Kidney glomerular epithelial cell (primary cell): ENCODE results near the gene FAM186B.

Experiments
- DNase-seq: peaks from one replicate; lab custom pipeline; 2025; lab: John Stamatoyannopoulos, UW

FAM186B gene

DNA sequence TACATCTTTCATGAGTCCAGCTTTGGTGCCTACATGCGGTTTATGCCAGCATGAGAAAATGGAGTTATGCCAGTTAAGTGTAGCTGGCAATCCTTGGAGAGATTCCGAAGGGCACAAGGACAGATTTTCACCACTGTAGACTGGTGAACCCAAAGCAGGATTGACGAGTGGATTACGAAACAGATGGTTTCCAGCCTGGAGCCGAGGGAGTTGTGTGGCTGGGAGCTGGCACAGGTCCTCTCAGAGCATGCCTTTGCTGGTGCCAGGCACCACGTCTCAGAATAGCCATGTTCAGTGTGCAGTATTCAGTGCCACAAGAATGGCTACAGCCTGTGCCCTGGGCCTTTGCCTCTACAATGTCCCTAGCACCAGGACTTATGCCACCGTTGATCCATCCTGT, 53.4 kb downstream of the FAM186B start:
- no peak for DNase-seq

DNA sequence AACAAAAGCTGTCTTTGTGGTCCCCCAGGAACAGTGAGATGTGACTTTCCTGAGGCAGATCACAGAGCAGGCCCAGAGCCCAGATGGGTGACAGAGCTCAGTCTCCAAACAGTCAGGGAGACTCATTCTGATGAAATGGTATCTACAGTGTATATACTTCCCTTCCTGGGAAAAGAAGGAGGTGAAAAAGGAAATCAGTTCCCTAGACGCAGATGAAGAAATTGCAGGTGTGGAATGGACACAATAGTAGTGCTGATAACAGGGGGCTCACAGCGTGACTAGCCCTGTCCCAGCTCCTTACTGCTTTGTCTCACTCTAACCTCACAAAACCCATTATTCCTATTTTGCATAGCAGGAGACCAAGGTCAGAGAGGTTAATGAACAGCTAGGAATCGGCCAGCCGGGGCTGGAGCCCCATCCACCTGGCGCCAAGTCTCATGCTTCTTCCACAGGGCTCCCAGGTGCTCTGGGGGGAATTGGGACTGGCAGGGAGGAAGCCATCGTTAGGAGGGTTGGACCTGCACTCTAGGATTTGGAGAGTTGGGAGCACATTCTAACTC, 54.7 kb downstream of the FAM186B start:
- no peak for DNase-seq

GRCh38 chr12:49549735-49550692, 55.4 kb downstream of the FAM186B start:
- no peak for DNase-seq

DNA sequence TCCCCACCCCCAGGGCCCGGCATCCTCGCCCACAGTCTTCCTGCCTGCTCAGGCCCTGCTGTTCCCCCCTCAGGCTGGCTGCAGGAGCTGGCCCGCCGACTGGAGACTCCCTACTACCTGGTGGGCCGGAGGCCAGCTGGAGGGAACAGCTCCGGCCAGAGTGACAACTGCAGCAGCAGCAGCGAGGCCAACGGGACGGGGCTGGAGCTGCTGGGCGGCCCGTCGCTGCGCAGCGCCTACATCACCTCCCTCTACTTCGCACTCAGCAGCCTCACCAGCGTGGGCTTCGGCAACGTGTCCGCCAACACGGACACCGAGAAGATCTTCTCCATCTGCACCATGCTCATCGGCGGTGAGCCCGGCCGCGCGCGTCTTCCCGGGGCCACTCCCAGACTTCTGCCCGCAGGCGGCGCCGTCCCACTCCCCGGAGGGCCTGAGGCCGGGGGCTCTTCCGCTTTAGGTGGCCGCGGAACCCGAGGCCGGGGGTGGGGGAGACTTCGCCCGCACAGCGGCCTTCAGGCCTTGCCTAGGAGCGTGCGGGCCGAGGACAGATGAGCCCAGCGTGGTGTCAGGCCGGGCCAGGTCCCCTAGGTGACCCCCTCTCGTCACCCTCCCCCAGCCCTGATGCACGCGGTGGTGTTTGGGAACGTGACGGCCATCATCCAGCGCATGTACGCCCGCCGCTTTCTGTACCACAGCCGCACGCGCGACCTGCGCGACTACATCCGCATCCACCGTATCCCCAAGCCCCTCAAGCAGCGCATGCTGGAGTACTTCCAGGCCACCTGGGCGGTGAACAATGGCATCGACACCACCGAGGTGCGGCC, 56.4 kb downstream of the FAM186B start:
- no peak for DNase-seq

DNA sequence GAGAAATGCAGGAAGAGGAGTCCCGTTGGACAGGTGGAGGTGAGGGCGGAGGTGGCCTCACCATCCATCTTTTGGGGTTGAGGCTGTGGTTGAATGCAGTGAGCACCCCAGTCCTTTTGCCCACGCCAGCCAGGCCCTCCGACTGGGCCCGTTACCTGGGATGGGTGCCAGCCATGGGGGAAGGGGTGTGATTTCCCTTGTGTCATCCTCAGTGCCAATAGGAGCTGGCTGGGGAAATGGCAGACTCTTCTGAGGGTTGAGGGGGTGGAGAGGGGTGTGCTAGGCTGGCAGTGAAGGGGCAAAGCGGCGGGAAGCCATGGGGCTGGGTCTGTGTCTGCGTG, 57.0 kb downstream of the FAM186B start:
- no peak for DNase-seq

GRCh38 chr12:49547090-49547690, 58.2 kb downstream of the FAM186B start:
- DNase-seq = no peak

DNA sequence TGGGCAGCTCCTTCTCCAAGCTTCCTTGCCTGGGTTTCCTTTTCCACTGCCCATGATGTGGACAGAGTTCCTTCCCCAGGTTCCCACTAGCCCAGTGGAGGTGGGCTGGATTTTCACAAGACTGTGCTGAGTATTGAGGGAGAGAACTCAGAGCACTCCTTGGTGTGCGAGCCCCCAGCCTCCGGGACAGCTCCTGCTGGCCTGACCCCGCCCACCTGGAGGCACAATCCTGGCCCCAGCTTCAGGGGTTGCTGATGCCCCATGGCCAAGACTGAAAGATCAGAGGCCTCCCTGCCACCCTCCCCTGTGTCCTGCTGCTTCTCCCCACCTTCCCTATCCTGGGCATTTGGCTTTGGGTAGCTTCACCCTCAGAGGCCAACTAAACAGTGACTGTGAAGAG, 59.0 kb downstream of the FAM186B start:
- no peak for DNase-seq

- no peak for DNase-seq
Observed at GRCh38 chr12:49545815-49546214, 59.6 kb downstream of the FAM186B start.

DNA sequence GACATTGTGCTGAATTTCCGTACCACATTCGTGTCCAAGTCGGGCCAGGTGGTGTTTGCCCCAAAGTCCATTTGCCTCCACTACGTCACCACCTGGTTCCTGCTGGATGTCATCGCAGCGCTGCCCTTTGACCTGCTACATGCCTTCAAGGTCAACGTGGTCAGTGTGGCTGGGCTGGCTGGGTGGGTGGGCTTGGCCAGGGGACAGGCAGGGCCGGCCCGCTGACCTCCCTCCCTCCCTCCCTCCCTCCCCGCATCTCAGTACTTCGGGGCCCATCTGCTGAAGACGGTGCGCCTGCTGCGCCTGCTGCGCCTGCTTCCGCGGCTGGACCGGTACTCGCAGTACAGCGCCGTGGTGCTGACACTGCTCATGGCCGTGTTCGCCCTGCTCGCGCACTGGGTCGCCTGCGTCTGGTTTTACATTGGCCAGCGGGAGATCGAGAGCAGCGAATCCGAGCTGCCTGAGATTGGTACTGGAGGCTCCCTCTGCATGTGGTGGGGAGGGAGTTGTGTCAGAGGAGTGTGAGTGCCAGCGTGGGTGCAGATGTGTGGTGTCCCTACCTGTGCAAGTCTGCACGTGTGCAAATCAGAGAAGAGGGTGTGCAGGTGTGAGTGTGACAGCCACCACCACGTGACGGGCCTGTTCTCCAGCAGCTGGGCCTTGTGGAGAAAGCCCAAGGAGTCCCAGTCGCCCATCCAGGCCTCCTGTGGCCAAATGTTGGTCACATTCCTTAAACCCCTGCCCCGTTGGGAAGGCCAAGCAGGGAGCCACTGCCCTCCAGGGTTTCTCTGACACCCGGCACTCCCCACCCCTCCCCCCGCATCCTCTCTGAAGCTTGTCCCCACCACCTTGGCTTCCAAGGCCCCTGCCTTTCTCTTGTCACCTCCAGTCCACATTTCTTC, 61.3 kb downstream of the FAM186B start:
- no peak for DNase-seq

DNA sequence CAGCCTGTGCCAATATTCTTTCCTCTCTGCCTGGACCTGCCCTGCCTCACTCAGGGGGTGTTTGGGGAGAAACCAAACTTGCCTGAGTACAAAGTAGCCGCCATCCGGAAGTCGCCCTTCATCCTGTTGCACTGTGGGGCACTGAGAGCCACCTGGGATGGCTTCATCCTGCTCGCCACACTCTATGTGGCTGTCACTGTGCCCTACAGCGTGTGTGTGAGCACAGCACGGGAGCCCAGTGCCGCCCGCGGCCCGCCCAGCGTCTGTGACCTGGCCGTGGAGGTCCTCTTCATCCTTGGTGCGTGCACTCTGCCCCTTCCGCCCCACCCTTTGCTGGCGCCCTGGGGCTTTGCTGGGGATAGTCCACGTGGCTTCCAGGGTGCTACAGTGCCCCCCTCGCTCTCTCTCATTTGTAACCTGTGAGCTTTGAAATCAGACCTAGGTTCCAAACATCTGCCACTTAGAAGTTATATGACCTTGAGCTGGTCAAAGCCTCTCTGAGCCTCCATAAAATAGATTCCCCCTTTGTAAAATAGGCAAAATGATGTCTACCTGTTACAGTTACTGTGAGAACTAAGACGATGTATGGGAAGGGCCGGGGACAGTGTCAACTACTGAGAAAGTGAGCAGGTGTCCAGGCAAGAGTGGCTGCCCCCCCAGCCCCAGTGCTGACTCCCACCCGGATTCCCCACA, 62.1 kb downstream of the FAM186B start:
- DNase-seq = no peak

DNA sequence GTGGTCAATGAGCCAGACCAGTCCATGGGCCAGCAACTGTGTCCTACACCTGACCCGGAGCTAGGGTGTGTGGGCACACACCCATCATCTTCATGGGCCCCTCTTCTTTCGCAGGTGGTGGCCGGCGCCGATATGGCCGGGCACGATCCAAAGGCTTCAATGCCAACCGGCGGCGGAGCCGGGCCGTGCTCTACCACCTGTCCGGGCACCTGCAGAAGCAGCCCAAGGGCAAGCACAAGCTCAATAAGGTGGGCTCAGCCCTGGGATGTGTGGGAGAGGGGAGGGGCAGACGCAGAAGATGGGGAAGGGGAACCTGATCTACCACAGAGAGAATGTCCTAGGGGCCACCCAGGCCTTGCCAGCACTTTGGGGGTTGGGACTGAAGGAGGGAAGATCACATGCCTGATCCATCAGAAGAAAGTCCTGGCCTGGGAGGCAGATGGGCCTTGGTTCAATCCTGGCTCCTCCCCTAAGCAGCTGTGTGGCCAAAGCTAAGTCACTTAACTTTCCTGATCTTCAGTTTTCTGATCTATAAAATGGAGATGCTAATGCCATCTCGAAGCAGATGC, 62.8 kb downstream of the FAM186B start:
- no peak for DNase-seq

DNA sequence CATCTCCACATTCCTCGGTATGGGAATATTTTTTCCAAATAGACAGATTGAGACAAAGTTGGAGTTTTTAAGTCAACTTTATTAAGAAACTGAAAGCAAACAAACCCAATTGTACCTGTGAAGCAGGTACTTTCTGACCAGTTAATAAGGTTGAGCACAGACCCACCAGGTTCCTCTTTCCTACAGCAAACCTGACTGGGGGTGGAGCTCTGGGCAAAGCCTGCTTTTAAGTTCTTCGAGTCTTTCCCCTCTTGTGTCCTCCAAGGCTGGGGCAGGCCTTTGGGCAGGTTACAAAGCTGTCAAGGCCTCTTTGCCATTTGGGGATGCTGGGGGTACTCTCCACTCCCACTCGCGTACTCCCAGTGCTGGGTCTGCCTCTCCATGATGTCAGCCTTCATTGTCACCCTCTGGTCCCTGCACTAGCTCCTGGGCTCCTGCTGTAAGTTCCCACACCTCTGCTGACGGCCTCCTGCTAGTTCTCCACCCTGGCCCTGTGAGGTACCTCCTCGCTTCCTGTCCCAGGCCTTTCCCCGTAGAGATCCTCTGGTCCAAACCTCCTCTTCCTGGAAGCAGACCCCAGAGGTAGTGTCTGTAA, 63.4 kb downstream of the FAM186B start:
- DNase-seq = no peak

DNA sequence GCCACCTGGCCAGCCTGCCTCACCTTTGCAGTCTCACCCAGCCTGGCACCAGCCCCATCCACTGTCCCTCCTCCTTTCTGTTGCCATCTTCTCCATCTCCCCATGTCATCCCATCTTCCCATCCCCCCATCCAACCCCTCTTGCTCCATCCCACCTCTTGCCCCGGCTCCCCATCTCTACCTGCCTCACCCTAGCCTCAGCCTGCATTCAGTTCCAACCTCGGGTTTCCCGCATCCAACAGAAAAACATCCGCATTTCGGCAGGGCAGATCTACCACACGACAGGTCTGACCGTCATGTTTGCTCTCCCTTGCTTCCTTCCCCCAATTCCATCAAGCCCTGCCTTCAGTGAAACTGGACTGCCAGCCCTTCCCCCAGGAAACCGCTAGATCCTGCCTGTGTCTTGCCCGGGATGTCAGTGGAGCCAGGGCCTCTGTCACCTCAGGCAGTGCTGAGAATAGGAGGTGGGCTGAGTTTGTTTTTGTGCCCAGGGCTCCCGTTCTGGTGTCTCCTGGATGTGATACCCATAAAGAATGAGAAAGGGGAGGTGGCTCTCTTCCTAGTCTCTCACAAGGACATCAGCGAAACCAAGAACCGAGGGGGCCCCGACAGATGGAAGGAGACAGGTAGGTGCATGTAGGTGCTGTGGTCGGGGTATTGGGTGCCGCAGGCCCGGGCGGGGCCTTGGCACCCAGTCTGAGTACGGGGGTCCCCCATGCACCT, 64.1 kb downstream of the FAM186B start:
- DNase-seq = no peak

GRCh38 chr12:49540229-49541139, 65.0 kb downstream of the FAM186B start:
- no peak for DNase-seq

GRCh38 chr12:49539406-49540228, 65.8 kb downstream of the FAM186B start:
- DNase-seq = no peak

DNA sequence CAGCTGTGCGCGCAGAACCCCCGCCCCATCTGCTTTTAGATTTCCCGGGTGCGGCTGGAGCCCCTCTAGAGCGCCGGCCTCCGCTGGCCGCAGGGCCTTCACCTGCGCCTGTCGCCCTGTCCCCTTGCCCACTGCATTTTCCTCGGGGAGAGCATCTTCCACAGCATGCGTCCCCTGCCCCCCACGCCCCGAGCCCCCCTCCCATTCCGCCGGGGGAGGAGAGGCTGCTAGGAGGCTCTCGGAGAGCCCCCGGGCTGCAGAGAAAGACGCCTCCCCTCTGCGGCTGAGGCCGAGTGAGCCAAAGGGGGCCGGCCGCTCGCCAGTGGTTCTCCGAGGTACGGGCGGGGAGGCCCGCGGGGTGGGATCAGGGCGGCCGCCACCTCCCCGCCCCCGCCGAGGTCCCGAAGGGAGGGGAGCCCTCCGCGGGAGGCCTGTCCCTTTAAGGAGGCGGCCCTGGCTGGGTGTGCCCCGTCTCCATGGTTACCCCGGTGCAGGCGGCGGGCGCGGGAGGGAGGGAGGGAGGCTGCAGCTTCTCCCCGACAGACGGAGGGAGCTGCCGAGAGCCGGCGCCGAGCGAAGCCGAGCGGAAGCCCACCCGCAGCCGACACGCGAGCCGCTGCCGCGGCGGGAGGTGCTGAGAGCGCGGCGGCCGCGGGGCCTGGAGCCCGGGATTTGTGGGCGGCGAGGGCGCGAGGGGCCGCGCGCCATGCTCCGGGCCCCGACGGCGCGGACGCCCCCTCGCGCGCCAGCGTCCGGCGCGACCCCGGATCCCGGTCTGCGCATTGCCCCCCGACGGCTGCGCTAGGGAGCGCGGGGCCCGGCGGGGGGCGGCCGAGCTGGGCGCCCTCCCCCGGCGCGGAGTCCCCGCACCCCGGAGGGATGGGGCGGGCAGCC, 66.7 kb downstream of the FAM186B start, which contains the start of gene KCNH3:
Gene KCNH3, plus strand, starts transcription at position 521 of the 894 bp plus-strand sequence. CDS start 387 bp downstream, outside the sequence.
- no peak for DNase-seq
